ENCODE data around the gene ZBTB7A.
A peak's percentile ranks its signal among the peaks of the same experiment; 100 is the strongest.

ZBTB7A gene

GRCh38 chr19:4069331-4069959 lies 2.7 kb upstream of the ZBTB7A start:
- Histone ChIP-seq H3K4me2 (ENCODE audit: insufficient read depth, low read length, poor library complexity, severe bottlenecking) (no peak overlapping the region), H2BK120ac (ENCODE audit: low read depth, low read length) (no peak overlapping the region), H2AK5ac (ENCODE audit: low read depth, low read length) (peak overlapping the region; percentile 63), H3K9me3 (replicated peaks in 1 of 2; ENCODE audit: control insufficient read depth in 2 of 2, insufficient read depth in 1 of 2, low read depth in 1 of 2, low read length in 2 of 2) (peaks cover 0 to 1% of the 10 kb centered on the region in 2 donors), H4K8ac (ENCODE audit: low read depth, low read length) (no peak overlapping the region), H3K18ac (ENCODE audit: low read length) (no peak overlapping the region), H4K91ac (ENCODE audit: low read depth, low read length, poor library complexity) (no peak overlapping the region), H3K4me1 (ENCODE audit: control insufficient read depth in 2 of 2, insufficient read depth in 1 of 2, low read depth in 1 of 2, low read length in 2 of 2) (peaks cover 0 to under 1% of the 10 kb centered on the region in 2 donors), H2BK15ac (ENCODE audit: low read length) (peak overlapping the region; percentile 67), H2AFZ (ENCODE audit: low read length) (no peak overlapping the region), H3K14ac (ENCODE audit: low read length) (no peak overlapping the region), H3K79me1 (ENCODE audit: low read depth, low read length) (peaks cover 5% of the 10 kb centered on the region), H3K27me3 (ENCODE audit: control insufficient read depth in 3 of 3, insufficient read depth in 3 of 3, low read depth in 1 of 3, low read length in 3 of 3) (peaks cover 4 to 21% (median 20%) of the 10 kb centered on the region in 3 experiments), H3K36me3 (replicated peaks in 1 of 2; ENCODE audit: control insufficient read depth in 2 of 2, insufficient read depth in 2 of 2, low read length in 2 of 2) (no peaks in the 10 kb centered on the region), H2BK5ac (ENCODE audit: low read length) (no peak overlapping the region), H3K27ac (replicated peaks; ENCODE audit: low read length) (no peak overlapping the region), H3K4me3 (ENCODE audit: low read length in 2 of 2) (no peak overlapping the region), H3K9ac (ENCODE audit: low read depth, low read length, poor library complexity) (no peak overlapping the region), H3K23ac (ENCODE audit: low read depth, low read length, poor library complexity) (peak overlapping the region; percentile 85), H3K4ac (ENCODE audit: low read length) (peak overlapping the region; percentile 53), H2BK12ac (ENCODE audit: low read length) (no peak overlapping the region)
- no peak for DNase-seq (ENCODE audit: low spot score)
- WGBS, 2 donors (ENCODE audit: extremely low coverage in 2 of 2, insufficient read length in 2 of 2, insufficient replicate concordance in 1 of 2), result no CpG with 5 or more reads among the region's 12 CpGs

DNA sequence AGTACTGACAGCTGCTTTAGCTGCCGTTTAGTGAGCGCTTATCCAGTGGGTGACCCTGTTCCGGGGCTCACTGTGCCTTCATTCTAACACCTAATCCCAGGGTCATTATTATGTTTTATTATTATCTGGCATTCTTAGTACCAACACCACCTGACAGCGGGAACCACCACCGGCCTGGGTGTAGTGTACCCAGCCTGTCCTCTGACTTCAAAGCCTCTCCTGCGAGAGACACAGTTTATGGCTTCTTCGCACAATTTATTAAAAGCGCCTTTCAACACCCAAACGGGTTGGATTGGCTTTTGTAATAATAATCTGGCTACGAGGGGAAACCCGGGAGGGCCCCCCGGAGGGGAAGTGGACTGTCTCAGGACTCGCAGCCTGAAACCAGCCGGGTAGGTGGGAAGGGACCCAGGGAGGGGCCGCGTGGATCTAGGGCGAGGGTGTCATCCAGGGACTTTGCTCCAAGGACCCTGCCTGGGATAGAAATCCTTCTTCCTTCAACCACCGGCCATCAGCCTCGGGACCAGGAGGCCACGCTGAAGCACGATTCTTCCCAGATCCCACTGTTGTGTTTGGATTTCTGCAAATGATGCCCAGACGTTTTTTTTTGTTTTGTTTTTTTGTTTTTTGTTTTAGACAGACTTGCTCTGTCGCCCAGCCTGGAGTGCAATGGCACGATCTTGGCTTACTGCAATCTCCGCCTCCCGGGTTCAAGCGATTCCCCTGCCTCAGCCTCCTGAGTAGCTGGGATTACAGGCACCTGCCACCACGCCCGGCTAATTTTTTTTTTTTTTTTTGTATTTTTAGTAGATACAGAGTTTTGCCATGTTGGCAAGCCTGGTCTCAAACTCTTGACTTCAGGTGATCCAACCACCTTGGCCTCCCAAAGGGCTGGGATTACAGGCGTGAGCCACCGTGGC lies 1.6 kb upstream of the ZBTB7A start:
- no peaks in the 10 kb centered on the region for H3K36me3 ChIP-seq (replicated peaks in 1 of 2; ENCODE audit: control insufficient read depth in 2 of 2, insufficient read depth in 2 of 2, low read length in 2 of 2)
- no peak overlapping the region for H2BK12ac ChIP-seq (ENCODE audit: low read length)
- H2BK120ac ChIP-seq (ENCODE audit: low read depth, low read length), result no peak overlapping the region
- peaks cover 0 to 1% of the 10 kb centered on the region in 2 donors for H3K9me3 ChIP-seq (replicated peaks in 1 of 2; ENCODE audit: control insufficient read depth in 2 of 2, insufficient read depth in 1 of 2, low read depth in 1 of 2, low read length in 2 of 2)
- H2BK5ac ChIP-seq (ENCODE audit: low read length), result no peak overlapping the region
- H2AFZ ChIP-seq (ENCODE audit: low read length), result no peak overlapping the region
- H4K91ac ChIP-seq (ENCODE audit: low read depth, low read length, poor library complexity), result no peak overlapping the region
- no peak overlapping the region for H3K9ac ChIP-seq (ENCODE audit: low read depth, low read length, poor library complexity)
- peaks cover 4 to 21% (median 20%) of the 10 kb centered on the region in 3 experiments for H3K27me3 ChIP-seq (ENCODE audit: control insufficient read depth in 3 of 3, insufficient read depth in 3 of 3, low read depth in 1 of 3, low read length in 3 of 3)
- H3K23ac ChIP-seq (ENCODE audit: low read depth, low read length, poor library complexity), result peak overlapping the region; percentile 25
- no peak overlapping the region for H3K4me3 ChIP-seq (ENCODE audit: low read length in 2 of 2)
- H3K4me2 ChIP-seq (ENCODE audit: insufficient read depth, low read length, poor library complexity, severe bottlenecking), result no peak overlapping the region
- no peak overlapping the region for H3K27ac ChIP-seq (replicated peaks; ENCODE audit: low read length)
- peaks cover 2 to 7% of the 10 kb centered on the region in 2 donors for H3K4me1 ChIP-seq (ENCODE audit: control insufficient read depth in 2 of 2, insufficient read depth in 1 of 2, low read depth in 1 of 2, low read length in 2 of 2)
- H3K79me1 ChIP-seq (ENCODE audit: low read depth, low read length), result peaks cover 12% of the 10 kb centered on the region
- H3K14ac ChIP-seq (ENCODE audit: low read length), result no peak overlapping the region
- no peak overlapping the region for H4K8ac ChIP-seq (ENCODE audit: low read depth, low read length)
- H3K4ac ChIP-seq (ENCODE audit: low read length), result no peak overlapping the region
- DNase-seq (ENCODE audit: low spot score), result no peak
- WGBS, 2 donors (ENCODE audit: extremely low coverage in 2 of 2, insufficient read length in 2 of 2, insufficient replicate concordance in 1 of 2), result no CpG with 5 or more reads among the region's 31 CpGs
- H2AK5ac ChIP-seq (ENCODE audit: low read depth, low read length), result no peak overlapping the region
- H2BK15ac ChIP-seq (ENCODE audit: low read length), result no peak overlapping the region
- H3K18ac ChIP-seq (ENCODE audit: low read length), result no peak overlapping the region

- H3K9me3 ChIP-seq (replicated peaks in 1 of 2; ENCODE audit: control insufficient read depth in 2 of 2, insufficient read depth in 1 of 2, low read depth in 1 of 2, low read length in 2 of 2), result peaks cover 0 to 1% of the 10 kb centered on the region in 2 donors
- H3K4ac ChIP-seq (ENCODE audit: low read length), result no peak overlapping the region
- no peak overlapping the region for H2BK120ac ChIP-seq (ENCODE audit: low read depth, low read length)
- H3K79me1 ChIP-seq (ENCODE audit: low read depth, low read length), result peaks cover 16% of the 10 kb centered on the region
- peaks cover 4 to 7% of the 10 kb centered on the region in 2 donors for H3K4me1 ChIP-seq (ENCODE audit: control insufficient read depth in 2 of 2, insufficient read depth in 1 of 2, low read depth in 1 of 2, low read length in 2 of 2)
- peak overlapping the region; percentile 0 for H3K9ac ChIP-seq (ENCODE audit: low read depth, low read length, poor library complexity)
- no peak overlapping the region for H2BK12ac ChIP-seq (ENCODE audit: low read length)
- H2BK15ac ChIP-seq (ENCODE audit: low read length), result peak overlapping the region; percentile 12
- no peak overlapping the region for H2BK5ac ChIP-seq (ENCODE audit: low read length)
- H3K14ac ChIP-seq (ENCODE audit: low read length), result no peak overlapping the region
- no peak overlapping the region for H2AK5ac ChIP-seq (ENCODE audit: low read depth, low read length)
- no CpG with 5 or more reads among the region's 58 CpGs for WGBS, 2 donors (ENCODE audit: extremely low coverage in 2 of 2, insufficient read length in 2 of 2, insufficient replicate concordance in 1 of 2)
- H3K18ac ChIP-seq (ENCODE audit: low read length), result peak overlapping the region; percentile 66
- peak overlapping the region in 1 of 2 donors; percentile 69 for H3K4me3 ChIP-seq (ENCODE audit: low read length in 2 of 2)
- no peak for DNase-seq (ENCODE audit: low spot score)
- H3K27me3 ChIP-seq (ENCODE audit: control insufficient read depth in 3 of 3, insufficient read depth in 3 of 3, low read depth in 1 of 3, low read length in 3 of 3), result peaks cover 4 to 21% (median 20%) of the 10 kb centered on the region in 3 experiments
- H4K91ac ChIP-seq (ENCODE audit: low read depth, low read length, poor library complexity), result no peak overlapping the region
- peak overlapping the region; percentile 97 for H3K4me2 ChIP-seq (ENCODE audit: insufficient read depth, low read length, poor library complexity, severe bottlenecking)
- no peak overlapping the region for H4K8ac ChIP-seq (ENCODE audit: low read depth, low read length)
- H3K27ac ChIP-seq (replicated peaks; ENCODE audit: low read length), result no peak overlapping the region
- H2AFZ ChIP-seq (ENCODE audit: low read length), result peak overlapping the region; percentile 92
- peaks cover 2 to 6% of the 10 kb centered on the region in 2 donors for H3K36me3 ChIP-seq (replicated peaks in 1 of 2; ENCODE audit: control insufficient read depth in 2 of 2, insufficient read depth in 2 of 2, low read length in 2 of 2)
- H3K23ac ChIP-seq (ENCODE audit: low read depth, low read length, poor library complexity), result peak overlapping the region; percentile 39
Observed at GRCh38 chr19:4067396-4068046, 822 bp upstream of the ZBTB7A start.
